ENCODE results near the gene CLDN4.
"Not testable (repeated sequence)": the region's sequence is repeated elsewhere in the genome, so short reads cannot be mapped to it uniquely, and the experiment has no call there.

Gene CLDN4, protein sequence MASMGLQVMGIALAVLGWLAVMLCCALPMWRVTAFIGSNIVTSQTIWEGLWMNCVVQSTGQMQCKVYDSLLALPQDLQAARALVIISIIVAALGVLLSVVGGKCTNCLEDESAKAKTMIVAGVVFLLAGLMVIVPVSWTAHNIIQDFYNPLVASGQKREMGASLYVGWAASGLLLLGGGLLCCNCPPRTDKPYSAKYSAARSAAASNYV

GRCh38 chr7:73830681-73831583, at the start of gene CLDN4:
Gene CLDN4 (plus strand): TSS chr7:73830996. CDS start chr7:73831202, 206 bp downstream.
- DNase-seq = no peak

GRCh38 chr7:73786588-73786987, 44.2 kb upstream of the CLDN4 start:
- DNase-seq = no peak

DNA sequence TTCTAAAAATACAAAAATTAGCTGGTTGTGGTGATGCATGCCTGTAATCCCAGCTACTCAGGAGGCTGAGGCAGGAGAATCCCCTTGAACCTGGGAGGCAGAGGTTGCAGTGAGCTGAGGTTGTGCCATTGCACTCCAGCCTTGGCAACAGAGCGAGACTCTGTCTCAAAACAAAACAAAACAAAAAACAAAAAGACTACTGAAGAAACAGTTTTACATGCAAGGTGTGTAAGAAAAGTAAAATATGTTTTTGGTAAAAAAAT, 43.1 kb upstream of the CLDN4 start:
- not testable (repeated sequence) for DNase-seq

GRCh38 chr7:73789051-73789450, 41.7 kb upstream of the CLDN4 start:
- DNase-seq = no peak

DNA sequence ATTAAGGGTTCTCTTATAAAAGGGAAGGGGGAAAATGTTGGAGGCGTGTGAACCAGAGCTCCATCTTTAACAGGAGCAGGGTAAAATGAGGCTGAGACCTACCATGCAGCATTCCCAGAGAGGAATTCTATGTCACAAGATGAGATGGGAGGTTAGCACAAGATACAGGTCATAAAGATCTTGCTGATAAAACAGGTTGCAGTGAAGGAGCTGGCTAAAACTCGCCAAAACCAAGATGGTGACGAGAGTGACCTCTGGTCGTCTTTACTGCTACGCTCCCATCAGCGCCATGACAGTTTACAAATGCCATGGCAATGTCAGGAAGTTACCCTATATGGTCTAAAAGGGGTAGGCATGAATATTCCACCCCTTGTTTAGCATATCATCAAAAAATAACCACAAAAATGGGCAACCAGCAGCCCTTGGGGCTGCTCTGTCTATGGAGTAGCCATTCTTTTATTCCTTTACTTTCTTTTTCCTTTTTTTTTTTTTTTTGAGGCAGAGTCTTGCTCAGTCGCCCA, 39.6 kb upstream of the CLDN4 start:
- DNase-seq = not testable (repeated sequence)

DNA sequence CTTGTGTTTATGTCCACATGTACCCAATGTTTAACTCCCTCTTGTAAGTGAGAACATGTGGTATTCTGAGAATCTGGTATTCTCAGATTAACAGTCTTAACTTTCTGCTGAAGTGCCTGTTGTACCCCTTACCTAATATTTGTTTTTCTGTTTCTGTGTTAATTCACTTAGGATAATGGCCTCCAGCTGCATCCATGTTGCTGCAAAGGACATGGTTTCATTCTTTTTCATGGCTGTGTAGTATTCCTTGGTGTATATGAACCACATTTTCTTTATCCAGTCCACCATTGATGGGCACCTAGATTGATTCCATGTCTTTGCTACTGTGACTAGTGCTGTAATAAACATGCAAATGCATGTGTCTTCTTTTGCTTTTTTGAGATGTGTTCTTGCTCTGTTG, 35.6 kb upstream of the CLDN4 start:
- DNase-seq = not testable (repeated sequence)

DNA sequence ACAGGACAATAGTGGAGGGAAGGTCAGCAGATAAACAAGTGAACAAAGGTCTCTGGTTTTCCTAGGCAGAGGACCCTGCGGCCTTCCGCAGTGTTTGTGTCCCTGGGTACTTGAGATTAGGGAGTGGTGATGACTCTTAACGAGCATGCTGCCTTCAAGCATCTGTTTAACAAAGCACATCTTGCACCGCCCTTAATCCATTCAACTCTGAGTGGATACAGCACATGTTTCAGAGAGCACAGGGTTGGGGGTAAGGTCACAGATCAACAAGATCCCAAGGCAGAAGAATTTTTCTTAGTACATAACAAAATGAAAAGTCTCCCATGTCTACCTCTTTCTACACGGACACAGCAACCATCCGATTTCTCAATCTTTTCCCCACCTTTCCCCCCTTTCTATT, 34.1 kb upstream of the CLDN4 start:
- not testable (repeated sequence) for DNase-seq

GRCh38 chr7:73797176-73797575, 33.6 kb upstream of the CLDN4 start:
- not testable (repeated sequence) for DNase-seq

GRCh38 chr7:73799282-73800141, 31.3 kb upstream of the CLDN4 start:
- no peak for DNase-seq

DNA sequence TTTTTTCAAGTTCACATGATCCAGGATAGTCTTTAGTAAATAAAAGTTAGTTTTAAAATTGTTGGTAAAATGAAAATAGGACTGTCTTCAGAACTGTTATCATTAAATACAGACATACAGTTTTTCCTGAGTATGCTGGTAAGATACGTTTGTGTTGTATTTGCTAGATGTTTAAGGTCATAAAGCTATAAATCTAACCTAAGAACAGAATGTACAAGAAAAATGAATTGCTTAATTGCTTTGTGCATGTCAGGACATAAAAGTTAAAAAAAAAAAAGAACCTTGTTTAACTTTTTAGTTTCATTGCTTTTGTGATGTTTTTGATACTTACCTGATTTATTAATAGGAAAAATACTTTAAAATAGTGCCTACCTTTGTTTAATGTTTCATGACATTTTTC, 29.2 kb upstream of the CLDN4 start:
- no peak for DNase-seq

DNA sequence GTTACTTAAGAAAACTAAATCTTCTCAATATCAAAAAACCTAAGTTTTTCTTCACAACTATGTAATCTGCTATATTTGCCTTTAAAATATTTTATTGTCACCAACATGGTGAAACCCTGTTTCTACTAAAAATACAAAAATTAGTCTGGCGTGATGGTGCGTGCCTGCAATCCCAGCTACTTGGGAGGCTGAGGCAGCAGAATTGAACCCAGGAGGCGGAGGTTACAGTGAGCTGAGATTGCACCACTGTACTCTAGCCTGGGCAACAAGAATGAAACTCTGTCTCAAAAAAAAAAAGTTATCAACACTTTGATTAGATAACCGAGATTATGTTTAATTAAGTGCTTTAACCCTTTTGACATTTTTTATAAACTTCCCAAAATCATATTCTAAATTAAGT, 28.3 kb upstream of the CLDN4 start:
- no peak for DNase-seq

- DNase-seq = no peak
These were observed 21.3 kb upstream of the CLDN4 start for GRCh38 chr7:73809467-73809951.

DNA sequence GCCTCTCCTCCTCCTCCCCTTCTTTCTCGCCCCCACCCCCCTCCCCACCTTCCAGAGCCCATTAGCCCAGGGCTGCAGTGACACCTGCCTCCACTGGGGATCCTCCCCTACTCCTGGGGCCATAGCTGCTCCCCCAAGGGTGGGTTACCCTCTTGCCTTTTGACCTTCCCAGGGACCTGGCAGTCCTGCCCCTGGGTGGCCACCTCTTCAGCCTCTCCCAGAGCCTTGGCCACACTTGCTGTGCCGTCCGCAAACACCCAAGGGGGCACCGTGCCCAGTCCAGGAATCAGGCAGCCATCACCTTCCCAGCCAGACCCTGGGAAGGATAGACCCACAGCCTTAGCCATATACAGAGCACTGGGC, 19.8 kb upstream of the CLDN4 start:
- no peak for DNase-seq

GRCh38 chr7:73811760-73812168, 19.0 kb upstream of the CLDN4 start:
- DNase-seq = peak; percentile 47

DNA sequence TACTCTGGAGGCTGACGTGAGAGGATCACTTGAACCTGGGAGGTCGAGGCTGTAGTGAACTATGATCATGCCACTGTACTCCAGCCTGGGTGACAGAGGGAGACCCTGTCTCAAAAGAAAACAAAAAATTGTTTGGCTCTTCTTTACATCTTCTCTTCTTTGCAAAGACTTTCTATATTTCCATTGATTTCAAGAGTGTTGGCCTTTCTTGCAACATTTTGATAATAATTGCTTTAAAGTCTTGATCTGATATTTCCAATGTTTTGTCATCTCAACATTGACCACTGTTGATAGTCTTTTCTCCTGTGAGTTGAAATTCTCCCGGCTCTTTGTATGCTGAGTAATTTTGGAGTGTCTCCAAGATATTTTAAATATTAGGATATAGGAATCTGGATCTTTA, 17.8 kb upstream of the CLDN4 start:
- no peak for DNase-seq

DNA sequence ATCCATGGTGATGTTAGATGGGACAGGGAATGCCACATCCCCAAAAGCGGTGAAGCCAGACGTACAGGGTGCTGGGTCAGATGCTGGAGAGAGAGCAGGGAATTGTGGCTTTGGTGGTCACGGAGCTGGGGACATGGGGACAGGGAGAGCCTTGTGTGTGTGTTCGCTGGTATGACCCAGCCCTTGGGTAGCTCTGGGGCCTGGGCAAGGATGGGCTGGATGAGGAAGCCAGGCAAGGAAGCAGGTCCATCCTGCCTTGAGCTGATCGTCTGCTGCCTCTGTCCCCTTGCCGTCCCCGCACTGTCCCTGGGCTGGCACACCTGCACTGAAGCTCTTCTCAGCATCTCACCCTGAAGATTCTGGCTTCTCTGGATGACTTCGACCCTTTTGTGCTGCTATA, 15.4 kb upstream of the CLDN4 start:
- DNase-seq = no peak

DNA sequence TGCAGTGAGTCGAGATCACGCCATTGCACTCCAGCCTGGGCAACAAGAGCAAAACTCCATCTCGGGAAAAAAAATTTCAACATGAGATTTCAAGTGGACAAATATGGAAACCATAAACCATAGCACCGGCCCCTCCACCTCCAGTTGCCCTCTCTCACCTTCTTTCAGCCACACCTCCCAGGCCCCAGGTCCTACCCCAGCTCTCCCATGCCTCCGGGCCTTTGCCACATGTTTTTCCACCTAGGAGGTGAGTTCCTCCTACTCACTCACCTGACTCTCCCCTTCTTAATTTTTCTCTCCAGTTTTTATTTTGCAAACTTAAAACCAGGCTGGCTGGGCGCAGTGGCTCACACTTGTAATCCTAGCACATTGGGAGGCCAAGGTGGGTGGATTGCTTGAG, 13.7 kb upstream of the CLDN4 start:
- DNase-seq = no peak

- no peak for DNase-seq
These were observed 10.8 kb upstream of the CLDN4 start for GRCh38 chr7:73820013-73820412.

DNA sequence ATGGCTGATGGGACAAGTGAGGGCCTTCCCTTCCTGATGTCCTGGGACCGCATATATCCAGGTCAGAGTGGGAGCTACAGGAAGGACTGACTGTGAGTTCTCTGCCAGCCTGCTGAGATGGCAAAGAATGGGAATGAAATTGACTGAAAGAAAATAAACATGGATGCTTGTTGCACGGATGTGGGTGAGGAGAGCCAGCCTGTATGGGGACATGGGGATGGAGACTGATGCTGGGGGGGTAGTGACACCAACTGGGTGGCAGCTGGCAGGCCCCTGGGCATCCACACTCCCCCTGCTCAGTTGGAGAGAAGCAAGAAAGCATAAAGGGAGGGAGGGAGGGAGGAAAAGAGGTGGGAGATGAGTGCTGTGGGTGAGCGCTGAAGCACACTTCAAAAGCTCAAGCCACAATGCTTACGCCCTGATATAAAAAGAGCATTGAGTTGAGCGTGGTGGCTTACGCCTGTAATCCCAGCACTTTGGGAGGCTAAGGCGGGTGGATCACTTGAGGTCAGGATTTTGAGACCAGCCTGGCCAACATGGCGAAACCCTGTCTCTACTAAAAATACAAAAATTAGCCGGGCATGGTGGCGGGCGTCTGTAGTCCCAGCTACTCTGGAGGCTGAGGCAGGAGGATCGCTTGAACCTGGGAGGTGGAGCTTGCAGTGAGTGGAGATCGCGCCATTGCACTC, 9.1 kb upstream of the CLDN4 start:
- not testable (repeated sequence) for DNase-seq

DNA sequence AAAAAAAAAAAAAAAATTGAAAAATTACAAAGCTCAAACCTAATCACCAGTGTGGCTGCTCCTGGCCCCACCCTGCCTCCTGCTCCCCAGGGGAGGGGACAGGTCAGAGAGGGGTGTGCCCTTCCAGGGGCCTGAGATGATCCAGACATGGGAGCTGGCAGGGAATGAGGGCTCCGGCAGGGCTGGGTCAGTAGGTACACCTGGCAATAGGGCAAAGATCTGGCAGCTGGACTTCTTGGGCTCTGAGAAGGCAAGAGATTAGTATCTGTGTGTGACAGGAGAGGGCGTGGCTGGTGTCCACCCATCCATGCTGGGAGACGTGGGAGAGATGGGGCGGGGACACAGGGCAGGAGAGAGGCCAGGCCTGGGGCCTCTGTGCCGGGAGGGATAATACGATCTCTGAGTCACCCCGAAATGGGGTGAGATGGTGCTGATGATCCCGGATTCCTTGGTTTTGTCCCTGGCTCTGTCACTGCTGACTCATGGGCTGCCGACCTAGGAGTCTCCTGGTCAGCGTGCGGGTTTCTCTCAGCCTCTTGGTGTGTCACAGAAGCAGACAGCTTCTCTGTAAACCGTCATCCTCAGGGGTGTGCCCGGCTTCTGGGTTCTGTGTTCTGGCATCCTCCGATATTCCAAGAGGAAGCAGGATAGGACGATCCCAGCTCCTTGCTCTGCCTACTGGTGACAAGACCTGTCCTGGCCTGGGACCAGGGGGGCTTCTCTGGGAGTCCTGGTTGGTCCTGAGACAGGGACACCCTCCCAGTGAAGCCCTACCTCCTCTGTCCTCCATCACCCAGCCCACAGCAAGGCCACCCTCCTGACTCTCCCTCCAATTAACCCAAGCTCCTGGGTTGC, 8.2 kb upstream of the CLDN4 start:
- no peak for DNase-seq

DNA sequence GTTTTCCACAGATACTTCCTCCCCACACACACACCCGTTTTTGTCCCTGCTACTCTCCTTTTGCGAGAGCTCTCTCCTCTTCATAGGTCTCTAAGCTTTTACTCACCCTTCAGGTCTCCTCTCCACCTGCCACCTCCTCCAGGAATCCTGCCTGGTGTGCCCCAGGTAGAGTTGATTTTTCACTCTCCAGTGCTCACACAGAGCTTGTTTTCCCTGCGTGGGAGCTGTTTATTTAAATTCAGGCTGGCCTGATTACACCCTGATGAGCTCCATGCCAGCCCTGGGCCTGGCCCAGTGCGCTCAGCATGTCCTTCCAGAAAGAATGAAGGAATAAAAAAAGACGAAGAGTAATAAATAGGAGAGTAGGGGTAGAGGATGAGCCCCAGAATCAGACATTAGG, 7.5 kb upstream of the CLDN4 start:
- no peak for DNase-seq
